NCI-H1092 treated with DMSO at 0.1 percent for 48 hours (cell line): Measurements from ENCODE around the gene MED10.
A peak's percentile ranks its signal among the peaks of the same experiment; 100 is the strongest.
"Not testable (repeated sequence)": the region's sequence is repeated elsewhere in the genome, so short reads cannot be mapped to it uniquely, and the experiment has no call there.

ENCODE experiments used
- DNase-seq: peaks from one replicate; lab custom pipeline; 2025; lab: John Stamatoyannopoulos, UW

The MED10 gene

DNA sequence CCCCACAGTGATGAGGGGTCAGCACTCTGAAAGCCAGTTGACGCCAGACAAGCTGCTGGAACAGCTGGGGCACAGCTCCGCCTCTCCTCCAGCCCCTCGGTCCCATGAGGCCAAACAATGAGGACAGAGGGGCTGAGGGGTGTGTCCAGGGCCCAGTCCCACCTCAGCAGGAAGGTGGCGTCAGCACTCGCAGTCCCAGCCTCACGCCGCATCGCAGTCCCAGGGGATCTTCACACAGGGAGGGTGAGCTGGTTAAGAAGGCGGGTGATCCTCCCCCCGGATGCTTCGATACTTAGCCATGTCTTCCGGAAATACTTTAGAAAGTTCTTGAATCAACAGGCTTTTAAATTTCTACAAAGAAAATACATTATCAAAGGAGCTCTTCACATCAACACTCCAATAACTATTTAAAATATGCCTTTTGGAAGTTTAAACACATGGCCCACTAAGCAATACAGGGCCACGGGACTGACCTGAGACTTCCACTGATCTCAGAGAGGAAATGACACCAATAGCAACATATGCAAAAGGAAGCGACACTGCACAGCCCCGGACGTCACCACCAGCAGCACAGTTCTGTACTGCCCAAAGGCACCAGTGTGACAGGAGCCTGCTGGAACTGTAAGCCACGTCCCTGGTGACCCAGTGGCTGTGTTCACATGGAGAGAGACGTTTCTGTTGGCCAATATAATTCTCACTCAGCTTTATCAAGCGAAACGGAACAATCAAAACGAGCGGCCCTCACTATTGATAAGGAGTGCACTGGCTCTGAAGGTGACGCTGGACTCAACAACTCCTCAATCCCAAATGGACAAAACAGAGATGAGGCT is 5.9 kb downstream of the MED10 start:
- DNase-seq: no peak

GRCh38 chr5:6371079-6371810 is 7.1 kb downstream of the MED10 start:
- no peak for DNase-seq

- no peak for DNase-seq
Measured at GRCh38 chr5:6370580-6370979, 7.8 kb downstream of the MED10 start.

- DNase-seq: no peak
Measured at GRCh38 chr5:6365977-6366590, 12.3 kb downstream of the MED10 start.

DNA sequence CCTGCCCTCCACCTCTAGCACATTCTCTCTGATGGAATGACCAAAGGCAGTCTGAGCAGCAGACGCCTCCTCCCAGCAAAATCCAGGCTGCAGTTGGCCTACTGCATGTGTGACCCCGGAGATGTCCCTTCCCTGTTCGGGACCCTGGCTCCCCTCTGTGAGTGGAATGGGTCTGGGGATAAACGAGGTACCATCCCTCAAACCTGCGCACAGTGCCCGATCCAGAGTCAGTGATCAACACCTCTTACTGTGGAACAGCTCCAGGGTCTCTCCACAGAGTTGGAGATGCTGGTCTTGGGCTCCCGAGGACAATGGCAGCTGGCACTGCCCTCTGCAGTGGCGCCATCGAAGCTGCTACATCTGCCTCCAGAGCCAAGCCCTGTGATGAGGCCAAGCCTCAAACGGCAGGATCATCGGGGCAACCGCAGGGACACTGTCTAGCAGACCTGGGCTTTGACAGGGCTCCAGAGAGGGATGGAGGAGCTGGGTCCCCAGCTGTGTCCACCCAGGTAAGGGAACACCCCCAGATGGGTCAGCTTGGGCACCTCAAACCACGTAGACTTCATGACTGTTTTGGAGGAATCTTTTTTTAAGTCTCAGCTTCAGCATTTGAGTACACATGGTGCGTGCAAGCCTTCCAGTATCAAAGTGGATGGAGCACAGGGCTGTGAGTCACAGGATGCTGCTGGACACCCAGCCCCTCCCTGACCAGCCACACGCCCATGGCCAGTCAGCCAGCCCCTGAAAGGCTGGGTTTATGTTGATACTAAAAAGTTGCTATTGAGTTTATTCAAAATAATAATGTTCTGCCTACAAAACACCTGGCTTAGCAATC is 13.0 kb downstream of the MED10 start:
- no peak for DNase-seq

DNA sequence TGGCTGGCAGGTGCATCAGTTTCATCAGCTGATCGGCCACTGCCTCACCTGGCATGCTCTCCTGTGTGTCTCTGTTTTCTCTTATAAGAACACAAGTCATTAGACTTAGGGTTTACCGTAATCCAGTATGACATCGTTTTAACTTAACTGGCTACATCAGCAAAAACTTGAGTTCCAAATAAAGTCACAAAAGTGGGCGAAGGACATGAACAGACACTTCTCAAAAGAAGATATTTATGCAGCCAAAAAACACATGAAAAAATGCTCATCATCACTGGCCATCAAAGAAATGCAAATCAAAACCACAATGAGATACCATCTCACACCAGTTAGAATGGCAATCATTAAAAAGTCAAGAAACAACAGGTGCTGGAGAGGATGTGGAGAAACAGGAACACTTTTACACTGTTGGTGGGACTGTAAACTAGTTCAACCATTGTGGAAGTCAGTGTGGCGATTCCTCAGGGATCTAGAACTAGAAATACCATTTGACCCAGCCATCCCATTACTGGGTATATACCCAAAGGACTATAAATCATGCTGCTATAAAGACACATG is 14.8 kb downstream of the MED10 start:
- not testable (repeated sequence) for DNase-seq

GRCh38 chr5:6362846-6363245 is 15.5 kb downstream of the MED10 start:
- peak; percentile 9 for DNase-seq

DNA sequence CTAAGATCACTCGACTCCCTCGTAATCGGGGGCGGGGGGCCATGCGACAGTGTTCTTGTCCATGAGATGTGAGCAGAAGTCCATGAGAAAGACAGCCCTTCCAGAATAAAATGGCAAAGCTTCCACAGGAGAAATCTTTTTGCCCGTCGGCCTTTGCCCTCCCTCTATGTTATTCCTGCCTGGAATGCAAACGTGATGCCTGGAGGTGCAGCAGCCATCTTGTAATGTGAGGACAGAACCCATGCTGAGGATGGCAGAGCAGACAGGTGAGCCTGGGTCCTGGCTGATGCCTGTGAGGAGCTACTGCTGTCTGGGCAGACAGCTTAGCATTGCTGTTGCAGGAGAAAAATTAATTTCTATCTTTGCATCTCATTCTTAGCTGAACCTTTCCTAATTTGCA is 17.2 kb downstream of the MED10 start:
- no peak for DNase-seq

DNA sequence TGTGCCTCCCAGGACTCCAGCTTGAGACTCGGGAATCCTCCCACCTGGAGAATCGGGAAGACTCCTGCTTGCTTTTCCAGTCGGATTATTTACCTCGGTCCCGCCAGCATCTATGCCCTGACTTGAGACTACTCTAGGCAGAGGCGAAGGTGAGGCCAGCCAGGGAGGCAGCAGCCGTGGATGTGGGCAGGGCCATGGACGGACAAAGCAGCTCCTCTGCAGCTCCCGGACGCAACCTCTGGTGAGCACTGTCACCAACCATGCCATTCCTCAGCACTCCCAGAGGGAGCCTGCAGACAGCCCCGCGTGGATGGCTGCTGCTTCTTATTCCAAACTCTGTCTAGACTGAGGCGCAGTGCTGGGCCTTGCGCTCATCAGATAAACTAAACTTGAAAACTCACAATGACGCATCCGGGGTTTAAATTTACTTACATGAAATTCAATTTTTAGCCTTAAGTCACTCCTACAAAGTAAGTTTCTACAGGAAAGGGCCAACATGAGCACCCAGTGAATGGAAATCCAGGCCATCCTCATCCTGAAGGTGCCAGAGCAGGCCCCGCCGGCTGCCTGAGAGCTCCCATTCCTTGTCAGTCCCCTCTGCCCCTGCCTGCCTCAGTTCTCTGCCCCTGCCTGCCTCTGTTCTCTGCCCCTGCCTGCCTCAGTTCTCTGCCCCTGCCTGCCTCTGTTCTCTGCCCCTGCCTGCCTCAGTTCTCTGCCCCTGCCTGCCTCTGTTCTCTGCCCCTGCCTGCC is 17.8 kb downstream of the MED10 start:
- no peak for DNase-seq

DNA sequence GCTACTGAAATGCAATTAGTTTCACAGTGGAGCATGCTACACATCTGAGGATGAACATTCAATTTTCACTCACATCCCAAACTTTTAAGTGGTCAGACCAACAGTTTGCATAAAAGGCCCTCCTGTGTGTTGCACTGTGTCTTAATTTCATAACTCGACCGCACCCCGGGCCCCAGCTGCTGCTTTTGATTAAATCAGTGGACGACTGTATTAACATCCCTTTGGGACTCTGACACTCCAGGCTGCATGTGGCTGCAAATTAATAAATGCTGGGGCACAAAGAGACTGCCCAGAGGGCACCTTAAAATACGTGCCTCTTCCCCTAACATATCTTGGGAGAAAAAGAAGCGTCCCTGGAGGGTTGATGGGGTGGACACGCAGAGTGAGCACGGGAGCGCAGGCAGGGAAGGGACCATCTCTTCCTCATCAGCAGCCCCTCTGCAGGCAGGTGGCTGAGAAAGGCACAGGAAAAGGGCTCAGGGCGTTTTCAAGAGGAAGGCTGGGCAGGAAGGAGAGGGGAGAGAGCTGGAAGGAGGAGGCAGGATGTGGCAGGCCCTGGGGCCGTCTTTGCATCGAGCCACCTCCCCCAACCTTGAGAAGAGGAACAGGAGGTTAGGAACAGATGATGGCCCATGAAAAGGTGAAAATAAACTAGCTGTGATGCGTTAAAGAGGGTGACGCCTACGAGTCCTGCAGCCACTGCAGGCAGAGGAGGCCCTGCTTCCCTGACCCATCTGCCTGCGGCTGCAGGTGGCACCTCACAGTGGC is 18.6 kb downstream of the MED10 start:
- DNase-seq: no peak

DNA sequence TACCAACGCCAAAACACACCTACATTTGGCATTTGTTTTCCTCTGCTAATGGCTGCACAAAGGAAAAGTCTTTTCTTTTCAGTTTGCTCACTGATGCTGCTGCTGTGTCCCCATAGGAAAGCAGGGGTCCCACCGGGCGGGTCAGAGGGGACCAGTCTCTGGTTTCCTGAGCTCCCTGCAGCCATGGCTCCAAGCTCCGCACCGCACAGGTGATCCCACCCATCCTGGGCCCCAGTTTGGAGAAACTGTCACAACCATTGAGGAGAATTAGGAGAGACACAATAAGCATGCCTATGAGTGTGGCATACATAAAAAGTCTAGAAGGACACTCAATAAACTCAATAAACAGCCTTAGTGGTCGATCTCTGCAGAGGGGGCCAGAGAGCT is 19.9 kb downstream of the MED10 start:
- DNase-seq: no peak

GRCh38 chr5:6357817-6358433 is 20.4 kb downstream of the MED10 start:
- DNase-seq: not testable (repeated sequence)

DNA sequence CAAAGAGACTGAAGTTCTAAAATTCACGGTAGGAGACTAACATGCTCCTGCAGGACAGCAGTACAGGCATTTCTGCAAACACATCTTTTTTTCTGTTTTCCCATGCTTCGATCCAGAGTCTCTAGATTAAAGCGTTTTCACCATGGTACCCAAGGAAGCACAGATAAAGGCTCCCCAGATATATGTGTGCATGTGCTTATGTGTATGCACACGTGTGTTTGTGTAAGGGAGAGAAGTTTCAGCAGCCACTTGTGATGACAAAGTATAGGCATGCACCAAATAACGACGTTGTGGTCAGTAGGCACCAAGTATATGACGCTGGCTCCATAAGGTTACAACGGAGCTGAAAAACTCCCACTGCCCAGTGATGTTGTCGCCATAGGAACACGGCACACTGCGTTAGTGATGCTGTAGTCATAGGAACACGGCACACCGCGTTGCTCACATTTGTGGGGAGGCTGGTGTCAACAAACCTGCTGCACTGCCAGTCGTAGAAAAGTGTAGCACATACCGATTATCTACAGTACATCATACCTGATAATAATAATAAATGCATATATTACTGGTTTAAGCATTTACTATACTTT is 21.7 kb downstream of the MED10 start:
- no peak for DNase-seq

- DNase-seq: no peak
Measured at GRCh38 chr5:6355294-6355693, 23.1 kb downstream of the MED10 start.

GRCh38 chr5:6354848-6355247 is 23.5 kb downstream of the MED10 start:
- no peak for DNase-seq

DNA sequence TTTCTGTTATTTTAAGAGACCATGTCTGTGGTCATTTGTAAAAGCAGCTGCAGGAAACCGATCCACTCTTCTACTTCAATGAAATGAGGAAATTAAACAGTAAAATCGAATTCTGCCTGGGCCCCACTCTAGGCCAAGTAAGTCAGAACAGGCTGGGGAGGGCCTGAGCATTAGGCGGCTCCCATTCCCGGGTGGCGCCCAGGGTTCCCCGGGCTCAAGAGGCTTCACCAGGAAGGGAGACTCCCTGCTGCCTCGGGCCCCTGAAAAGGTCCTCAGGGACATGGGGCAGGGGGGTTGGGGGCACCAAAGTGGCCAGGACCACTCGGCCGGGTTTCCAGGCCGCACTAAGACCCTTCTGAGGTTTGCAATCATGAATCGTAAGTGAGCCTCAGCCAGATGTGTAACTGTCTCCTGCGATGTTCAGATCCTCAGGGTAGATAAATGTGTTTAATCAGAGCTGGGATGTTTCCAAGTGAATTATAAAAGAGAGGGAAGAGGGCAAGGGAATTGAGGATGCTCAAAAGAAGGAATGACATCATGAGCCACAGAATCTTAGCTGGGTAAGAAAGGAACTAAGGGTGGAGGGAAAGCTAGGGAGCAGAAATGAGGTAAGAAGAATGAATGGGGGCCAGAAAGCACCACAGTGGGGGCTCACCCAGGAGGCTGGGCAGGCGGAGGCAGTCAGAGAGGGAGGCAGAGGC is 24.6 kb downstream of the MED10 start:
- DNase-seq: no peak

- DNase-seq: no peak
Measured at GRCh38 chr5:6350277-6351090, 27.9 kb downstream of the MED10 start.

DNA sequence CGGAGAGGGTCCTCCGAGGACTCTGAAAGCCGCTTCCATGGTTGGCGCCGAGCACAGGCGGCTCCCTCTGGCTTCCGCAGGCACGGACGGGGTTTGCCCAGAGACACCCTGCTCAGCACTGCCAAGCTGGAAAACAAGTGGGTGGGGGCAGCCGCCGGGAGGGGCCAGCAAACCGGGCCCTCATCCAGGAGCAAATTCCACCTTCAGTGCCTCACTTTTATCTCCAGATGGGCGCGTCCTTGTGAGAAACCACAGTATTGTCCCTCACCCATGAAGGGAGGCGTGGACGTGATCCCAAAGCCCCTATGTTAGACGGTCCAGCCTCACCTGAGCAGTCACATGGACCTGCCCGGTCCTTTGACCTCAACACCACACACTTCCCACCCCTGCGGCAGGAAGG is 29.0 kb downstream of the MED10 start:
- DNase-seq: no peak
